Suprapubic skin (tissue), 4 donors: Measurements from ENCODE around the gene MAGI1. TPM values are rescaled to one million over a fixed set of nuclear protein-coding genes. Genes with fewer than 3 reads are reported as not detected.

Experiments
- DNase-seq, 2 donors: peaks; one replicate each; pipeline ENCODE4 v3.0.0-alpha.2; 2019; ENCODE audit warnings: low spot score in 2 of 2
- H3K27ac ChIP-seq: fragments of 200-600 bp; sonication (generic); one replicate; pipeline ENCODE4 v1.5.1; 2019
- H3K27me3 ChIP-seq: fragments of 200-600 bp; sonication (generic); one replicate; pipeline ENCODE4 v1.5.1; 2019
- H3K36me3 ChIP-seq: fragments of 200-600 bp; sonication (generic); one replicate; pipeline ENCODE4 v1.5.1; 2019
- H3K4me1 ChIP-seq: fragments of 200-600 bp; sonication (generic); one replicate; pipeline ENCODE4 v1.5.1; 2019
- H3K4me3 ChIP-seq: fragments of 200-600 bp; sonication (generic); one replicate; pipeline ENCODE4 v1.5.1; 2019; ENCODE audit warnings: mild to moderate bottlenecking
- H3K9me3 ChIP-seq: fragments of 200-600 bp; sonication (generic); one replicate; pipeline ENCODE4 v1.5.1; 2019
- CTCF ChIP-seq, 2 donors: fragments of 200-600 bp in 1 of 2; fragments of 450-650 bp in 1 of 2; sonication (generic) in 1 of 2; IDR thresholded peaks; one replicate each; pipeline ENCODE4 v1.5.1; 2016 to 2019; ENCODE audit warnings: antibody characterized with exemption in 2 of 2, mild to moderate bottlenecking in 1 of 2, moderate library complexity in 1 of 2
- EP300 ChIP-seq: sonication (generic); formaldehyde crosslinking; IDR thresholded peaks from one replicate; pipeline ENCODE4 v1.6.1; 2017; ENCODE audit warnings: antibody characterized with exemption
- POLR2A ChIP-seq, 2 donors: fragments of 450-650 bp; IDR thresholded peaks; one replicate each; pipeline ENCODE4 v1.6.1; 2017; ENCODE audit warnings: antibody characterized with exemption in 2 of 2, mild to moderate bottlenecking in 2 of 2, moderate library complexity in 2 of 2
- POLR2AphosphoS5 ChIP-seq, 3 donors: sonication (generic); formaldehyde crosslinking; IDR thresholded peaks; one replicate each; pipeline ENCODE4 v1.6.1; 2017; ENCODE audit warnings: antibody characterized with exemption in 3 of 3
- WGBS: methylation state at CpG from one replicate; pipeline ENCODE4 v1.1.5; 2018; 5-methylcytosine and 5-hydroxymethylcytosine counted together
- total RNA-seq, 4 donors: library from RNA; depleted of rRNA; stranded (reverse); fragments of >200 nt; gene quantifications; one replicate each; pipeline ENCODE4 v1.1.0, GENCODE V29; 2016

MAGI1 gene
- total RNA-seq, 4 donors from 2014 or later = 37.9 to 71.5 (median 48.6) TPM

DNA sequence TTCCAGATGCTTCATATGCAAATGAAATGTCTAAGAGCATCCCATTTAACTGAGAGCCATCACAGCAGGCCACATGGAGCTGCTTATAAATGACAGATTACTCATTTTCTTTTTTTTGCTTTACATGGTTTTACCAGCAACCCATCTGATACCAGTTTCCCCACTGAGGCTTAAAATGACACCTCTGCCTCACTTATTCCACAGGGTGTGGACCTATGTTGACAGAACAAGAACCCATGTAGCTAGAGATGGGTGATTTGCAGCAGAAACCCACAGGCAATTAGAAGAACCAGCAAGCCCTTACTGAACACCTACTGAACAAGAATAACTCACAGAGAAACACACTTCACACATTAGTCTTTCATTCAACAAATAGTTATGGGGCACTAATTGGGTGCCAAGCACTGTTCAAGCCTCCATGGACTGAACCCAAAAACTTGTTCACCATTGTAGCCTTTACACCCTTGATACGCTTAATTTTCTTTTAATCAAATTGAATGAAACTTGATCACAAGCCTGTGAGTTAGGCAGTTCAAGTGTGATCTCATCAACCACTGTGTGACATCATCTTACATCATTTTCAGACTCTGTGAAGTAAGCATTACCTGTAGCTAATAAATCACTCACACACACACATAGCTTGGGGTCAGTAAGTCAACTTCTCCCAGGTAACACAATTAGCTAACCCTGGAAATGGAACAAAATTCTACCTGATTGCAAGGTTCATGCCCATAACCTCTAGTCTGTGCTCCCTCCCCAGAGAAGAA, 45.4 kb downstream of the MAGI1 start:
- no peaks in the 10 kb centered on the region for H3K9me3 ChIP-seq
- H3K4me3 ChIP-seq = no peak overlapping the region
- no peak overlapping the region for H3K27ac ChIP-seq
- no peaks in the 10 kb centered on the region for H3K27me3 ChIP-seq
- H3K36me3 ChIP-seq = no peaks in the 10 kb centered on the region
- TF ChIP-seq EP300 (no peak), CTCF (IDR thresholded peaks at IDR 0.05) (no peak), POLR2AphosphoS5 (IDR thresholded peaks at IDR 0.05) (no peak), POLR2A (IDR thresholded peaks at IDR 0.05) (no peak)
- WGBS = 96% methylated on average over 1 of the region's 1 CpG
- no peak for DNase-seq
- H3K4me1 ChIP-seq = peaks cover 22% of the 10 kb centered on the region

GRCh38 chr3:65992106-65992505, 46.6 kb downstream of the MAGI1 start:
- Histone ChIP-seq H3K4me3 (no peak overlapping the region), H3K27ac (no peak overlapping the region), H3K36me3 (no peaks in the 10 kb centered on the region), H3K27me3 (no peaks in the 10 kb centered on the region), H3K4me1 (peaks cover 20% of the 10 kb centered on the region), H3K9me3 (no peaks in the 10 kb centered on the region)
- no peak for DNase-seq
- TF ChIP-seq POLR2A (IDR thresholded peaks at IDR 0.05) (no peak), CTCF (IDR thresholded peaks at IDR 0.05) (no peak), EP300 (no peak), POLR2AphosphoS5 (IDR thresholded peaks at IDR 0.05) (no peak)
- 90% methylated on average over 1 of the region's 1 CpG for WGBS

- Histone ChIP-seq H3K27ac (no peak overlapping the region), H3K4me3 (no peak overlapping the region), H3K27me3 (no peaks in the 10 kb centered on the region), H3K9me3 (no peaks in the 10 kb centered on the region), H3K36me3 (no peaks in the 10 kb centered on the region), H3K4me1 (no peaks in the 10 kb centered on the region)
- TF ChIP-seq POLR2AphosphoS5 (IDR thresholded peaks at IDR 0.05) = no peak
- no peak for TF ChIP-seq EP300
- no peak for TF ChIP-seq POLR2A (IDR thresholded peaks at IDR 0.05)
- TF ChIP-seq CTCF (IDR thresholded peaks at IDR 0.05) = no peak
- DNase-seq = no peak
- 87% methylated on average over 5 of the region's 5 CpGs for WGBS
Measured at GRCh38 chr3:65988411-65989180, 50.1 kb downstream of the MAGI1 start.

DNA sequence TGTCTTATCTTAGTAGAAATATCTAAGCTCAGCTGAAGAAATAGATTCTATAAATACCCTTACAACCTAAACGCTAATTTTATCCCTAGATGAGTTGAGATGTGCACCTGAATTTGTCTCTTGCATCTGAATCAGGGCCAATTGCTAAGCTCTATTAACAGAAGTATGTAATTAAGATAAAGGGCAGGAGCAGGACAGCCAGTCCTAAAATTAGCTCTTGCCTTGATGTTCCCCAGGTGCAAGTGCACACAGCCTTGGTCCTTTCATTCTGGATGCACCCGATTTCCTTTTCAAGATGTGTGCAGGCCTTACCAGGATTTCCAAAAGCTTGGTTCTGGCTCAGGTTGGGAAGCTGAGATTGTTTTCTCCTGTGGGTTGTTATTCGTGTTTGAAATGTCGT, 52.4 kb downstream of the MAGI1 start:
- no peaks in the 10 kb centered on the region for H3K36me3 ChIP-seq
- DNase-seq = no peak
- no peak overlapping the region for H3K27ac ChIP-seq
- H3K4me3 ChIP-seq = no peak overlapping the region
- WGBS = 82% methylated on average over 4 of the region's 4 CpGs
- H3K4me1 ChIP-seq = no peaks in the 10 kb centered on the region
- no peak for TF ChIP-seq POLR2AphosphoS5 (IDR thresholded peaks at IDR 0.05)
- no peak for TF ChIP-seq EP300
- no peak for TF ChIP-seq CTCF (IDR thresholded peaks at IDR 0.05)
- TF ChIP-seq POLR2A (IDR thresholded peaks at IDR 0.05) = no peak
- no peaks in the 10 kb centered on the region for H3K9me3 ChIP-seq
- no peaks in the 10 kb centered on the region for H3K27me3 ChIP-seq

- Histone ChIP-seq H3K4me1 (no peaks in the 10 kb centered on the region), H3K4me3 (no peak overlapping the region), H3K27ac (no peak overlapping the region), H3K9me3 (no peaks in the 10 kb centered on the region), H3K27me3 (no peaks in the 10 kb centered on the region), H3K36me3 (no peaks in the 10 kb centered on the region)
- no peak for DNase-seq
- TF ChIP-seq EP300 = no peak
- no peak for TF ChIP-seq CTCF (IDR thresholded peaks at IDR 0.05)
- TF ChIP-seq POLR2AphosphoS5 (IDR thresholded peaks at IDR 0.05) = no peak
- TF ChIP-seq POLR2A (IDR thresholded peaks at IDR 0.05) = no peak
- 83% methylated on average over 1 of the region's 1 CpG for WGBS
Measured at GRCh38 chr3:65984975-65985374, 53.7 kb downstream of the MAGI1 start.
